ENCODE data around the gene RAB1B.

RAB1B gene

GRCh38 chr11:66325263-66325671 is 56.8 kb downstream of the RAB1B start:
- no peak for DNase-seq

- DNase-seq = no peak
These were observed 58.0 kb downstream of the RAB1B start for GRCh38 chr11:66326261-66327111.

All from effector CD4-positive, alpha-beta T cell (primary cell).